GM12878 (cell line): ENCODE measurements around the gene RUNX3.

Experiments
- CEBPB ChIP-seq, 2 experiments: fragments of 150-350 bp in 1 of 2; IDR thresholded peaks; 2 replicates each; pipeline ENCODE4 v1.6.1; 2012 to 2014; ENCODE audit warnings: low read depth in 2 of 2, low read length in 2 of 2, borderline replicate concordance in 1 of 2, inconsistent platforms in 1 of 2
- CTCF ChIP-seq, 3 experiments: IDR thresholded peaks in 2 of 3; conservative IDR thresholded peaks in 1 of 3; 2 replicates each; pipeline ENCODE4 v1.5.1; 2011; ENCODE audit warnings: low read depth in 3 of 3, low read length in 3 of 3, mild to moderate bottlenecking in 3 of 3, control low read depth in 2 of 3, moderate library complexity in 2 of 3, inconsistent platforms in 1 of 3, mixed read lengths in 1 of 3; ENCODE audit not compliant: control insufficient read depth in 2 of 3, insufficient read depth in 1 of 3; ENCODE audit errors: extremely low read depth in 1 of 3
- EGR1 ChIP-seq, 2 experiments: IDR thresholded peaks; 1 replicate in 1 of 2; 2 replicates in 1 of 2; pipeline ENCODE4 v1.6.1; 2011 to 2012; ENCODE audit warnings: low read depth in 2 of 2, low read length in 2 of 2, borderline replicate concordance in 1 of 2, mild to moderate bottlenecking in 1 of 2, moderate library complexity in 1 of 2
- FOS ChIP-seq: IDR thresholded peaks from 3 replicates; pipeline ENCODE4 v1.6.1; 2011; ENCODE audit warnings: borderline replicate concordance; ENCODE audit not compliant: insufficient read length; ENCODE audit errors: extremely low read depth
- HDAC6 ChIP-seq: fragments of 200-600 bp; sonication (generic); IDR thresholded peaks from one replicate; pipeline ENCODE4 v1.8.0; 2017; ENCODE audit warnings: antibody characterized with exemption; ENCODE audit not compliant: unreplicated experiment
- KAT2A ChIP-seq: conservative IDR thresholded peaks from 2 replicates; pipeline ENCODE4 v1.6.1; 2011; ENCODE audit warnings: low read depth, low read length; ENCODE audit not compliant: control insufficient read depth
- NRF1 ChIP-seq: conservative IDR thresholded peaks from 2 replicates; pipeline ENCODE4 v1.6.1; 2011; ENCODE audit warnings: mild to moderate bottlenecking, low read depth, low read length, improper control_type of control experiment
- POLR2A ChIP-seq: IDR thresholded peaks from 2 replicates; pipeline ENCODE4 v1.6.1; 2011; ENCODE audit warnings: low read depth, mild to moderate bottlenecking, low read length
- RFX5 ChIP-seq: IDR thresholded peaks from 2 replicates; pipeline ENCODE4 v1.6.1; 2011; ENCODE audit warnings: low read depth, low read length, improper control_type of control experiment
- TF ChIP-seq, protein P1 (sequence below): fragments of 450-650 bp; IDR thresholded peaks from 2 replicates; pipeline ENCODE4 v1.6.1; 2017; ENCODE audit warnings: mild to moderate bottlenecking, moderate library complexity

- TF ChIP-seq POLR2A (no peak; the same call in 1 of the 2 replicates), CTCF (IDR thresholded peaks at IDR 0.05 in 2 of 3, conservative IDR thresholded peaks at IDR 0.05 in 1 of 3; ENCODE audit: control insufficient read depth in 2 of 3, extremely low read depth in 1 of 3, insufficient read depth in 1 of 3, low read depth in 3 of 3, low read length in 3 of 3) (no peak), NRF1 (no peak), RFX5 (no peak), CEBPB (IDR thresholded peaks at IDR 0.05; ENCODE audit: borderline replicate concordance in 1 of 2, low read depth in 2 of 2, low read length in 2 of 2) (no peak), HDAC6 (no peak), EGR1 (IDR thresholded peaks at IDR 0.05; ENCODE audit: borderline replicate concordance in 1 of 2, low read depth in 2 of 2, low read length in 2 of 2) (no peak), FOS (no peak), KAT2A (no peak)
- TF ChIP-seq, protein P1, sequence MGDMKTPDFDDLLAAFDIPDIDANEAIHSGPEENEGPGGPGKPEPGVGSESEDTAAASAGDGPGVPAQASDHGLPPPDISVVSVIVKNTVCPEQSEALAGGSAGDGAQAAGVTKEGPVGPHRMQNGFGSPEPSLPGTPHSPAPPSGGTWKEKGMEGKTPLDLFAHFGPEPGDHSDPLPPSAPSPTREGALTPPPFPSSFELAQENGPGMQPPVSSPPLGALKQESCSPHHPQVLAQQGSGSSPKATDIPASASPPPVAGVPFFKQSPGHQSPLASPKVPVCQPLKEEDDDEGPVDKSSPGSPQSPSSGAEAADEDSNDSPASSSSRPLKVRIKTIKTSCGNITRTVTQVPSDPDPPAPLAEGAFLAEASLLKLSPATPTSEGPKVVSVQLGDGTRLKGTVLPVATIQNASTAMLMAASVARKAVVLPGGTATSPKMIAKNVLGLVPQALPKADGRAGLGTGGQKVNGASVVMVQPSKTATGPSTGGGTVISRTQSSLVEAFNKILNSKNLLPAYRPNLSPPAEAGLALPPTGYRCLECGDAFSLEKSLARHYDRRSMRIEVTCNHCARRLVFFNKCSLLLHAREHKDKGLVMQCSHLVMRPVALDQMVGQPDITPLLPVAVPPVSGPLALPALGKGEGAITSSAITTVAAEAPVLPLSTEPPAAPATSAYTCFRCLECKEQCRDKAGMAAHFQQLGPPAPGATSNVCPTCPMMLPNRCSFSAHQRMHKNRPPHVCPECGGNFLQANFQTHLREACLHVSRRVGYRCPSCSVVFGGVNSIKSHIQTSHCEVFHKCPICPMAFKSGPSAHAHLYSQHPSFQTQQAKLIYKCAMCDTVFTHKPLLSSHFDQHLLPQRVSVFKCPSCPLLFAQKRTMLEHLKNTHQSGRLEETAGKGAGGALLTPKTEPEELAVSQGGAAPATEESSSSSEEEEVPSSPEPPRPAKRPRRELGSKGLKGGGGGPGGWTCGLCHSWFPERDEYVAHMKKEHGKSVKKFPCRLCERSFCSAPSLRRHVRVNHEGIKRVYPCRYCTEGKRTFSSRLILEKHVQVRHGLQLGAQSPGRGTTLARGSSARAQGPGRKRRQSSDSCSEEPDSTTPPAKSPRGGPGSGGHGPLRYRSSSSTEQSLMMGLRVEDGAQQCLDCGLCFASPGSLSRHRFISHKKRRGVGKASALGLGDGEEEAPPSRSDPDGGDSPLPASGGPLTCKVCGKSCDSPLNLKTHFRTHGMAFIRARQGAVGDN = no peak
These were observed 23.9 kb downstream of the RUNX3 start for GRCh38 chr1:24905979-24906720.
